Keratinocyte (primary cell): ENCODE measurements around the gene CYP27B1. TPM values are rescaled to one million over a fixed set of nuclear protein-coding genes. Genes with fewer than 3 reads are reported as not detected.

ENCODE experiments used
- DNase-seq: peaks from one replicate; pipeline ENCODE4 v3.0.0-alpha.2; 2011; ENCODE audit warnings: low read depth, missing footprints, low spot score
- FAIRE-seq: peaks from 2 replicates; lab custom pipeline; 2011; peaks lifted over from hg19 to GRCh38; lab: Jason Lieb, UNC
- H2AFZ ChIP-seq: 2 replicates; pipeline ENCODE4 v1.6.0; 2012; ENCODE audit warnings: low read length, control low read depth, inconsistent platforms; ENCODE audit not compliant: control insufficient read depth
- H3K27ac ChIP-seq: 2 replicates; pipeline ENCODE4 v1.5.1; 2011; ENCODE audit warnings: low read length; ENCODE audit not compliant: control insufficient read depth, insufficient read depth
- H3K27me3 ChIP-seq: 3 replicates; pipeline ENCODE4 v1.6.0; 2011; ENCODE audit warnings: low read length; ENCODE audit not compliant: control insufficient read depth, insufficient read depth; ENCODE audit errors: extremely low read depth
- H3K36me3 ChIP-seq, 2 experiments: 2 replicates in 1 of 2; 3 replicates in 1 of 2; pipeline ENCODE4 v1.5.1; 2011; ENCODE audit warnings: low read length in 2 of 2, mild to moderate bottlenecking in 1 of 2; ENCODE audit not compliant: control insufficient read depth in 2 of 2, insufficient read depth in 2 of 2; ENCODE audit errors: extremely low read depth in 1 of 2
- H3K4me1 ChIP-seq: 3 replicates; pipeline ENCODE4 v1.5.1; 2011; ENCODE audit warnings: low read length; ENCODE audit not compliant: control insufficient read depth, insufficient read depth; ENCODE audit errors: extremely low read depth
- H3K4me2 ChIP-seq: 3 replicates; pipeline ENCODE4 v1.6.0; 2011; ENCODE audit warnings: low read depth, low read length; ENCODE audit not compliant: control insufficient read depth, insufficient read depth; ENCODE audit errors: extremely low read depth
- H3K4me3 ChIP-seq, 3 experiments: fragments of 200-600 bp in 1 of 3; sonication (generic) in 1 of 3; 2 replicates in 2 of 3; 3 replicates in 1 of 3; pipeline ENCODE4 v1.5.1; 2011 to 2016; ENCODE audit warnings: low read length in 3 of 3, mild to moderate bottlenecking in 3 of 3, control low read depth in 2 of 3, inconsistent platforms in 1 of 3, low read depth in 1 of 3, mixed read lengths in 1 of 3, mixed run types in 1 of 3, moderate library complexity in 1 of 3; ENCODE audit not compliant: control insufficient read depth in 2 of 3, insufficient read depth in 2 of 3; ENCODE audit errors: extremely low read depth in 1 of 3
- H3K79me2 ChIP-seq: 2 replicates; pipeline ENCODE4 v1.6.0; 2012; ENCODE audit warnings: low read length; ENCODE audit not compliant: control insufficient read depth, insufficient read depth
- H3K9ac ChIP-seq: 3 replicates; pipeline ENCODE4 v1.6.0; 2011; ENCODE audit warnings: low read length; ENCODE audit not compliant: control insufficient read depth, insufficient read depth; ENCODE audit errors: extremely low read depth
- H3K9me1 ChIP-seq: 3 replicates; pipeline ENCODE4 v1.6.0; 2011; ENCODE audit warnings: low read length; ENCODE audit not compliant: control insufficient read depth, insufficient read depth; ENCODE audit errors: extremely low read depth
- H3K9me3 ChIP-seq: 2 replicates; pipeline ENCODE4 v1.5.1; 2012; ENCODE audit warnings: low read depth, low read length; ENCODE audit not compliant: control insufficient read depth
- H4K20me1 ChIP-seq: 3 replicates; pipeline ENCODE4 v1.6.0; 2011; ENCODE audit warnings: low read length; ENCODE audit not compliant: control insufficient read depth, insufficient read depth; ENCODE audit errors: extremely low read depth
- EZH2 ChIP-seq: IDR thresholded peaks from one replicate; pipeline ENCODE4 v1.6.1; 2012; ENCODE audit warnings: inconsistent platforms, mild to moderate bottlenecking, low read length, moderate library complexity
- dilution Hi-C: fragments of 300-500 bp; cut with MboI; formaldehyde crosslinking; loops from one replicate; pipeline ENCODE4 v1.7.0; 2020; ENCODE audit warnings: low sequenced_read_pairs; ENCODE audit not compliant: extremely low pct_ligation_motif_present
- polyA plus RNA-seq, 5 experiments: library from polyadenylated mRNA; depleted of rRNA in 3 of 5; stranded (reverse) in 3 of 5; stranded (forward) in 1 of 5; unstranded in 1 of 5; fragments of >200 nt; gene quantifications; 1 replicate in 1 of 5; 2 replicates in 3 of 5; 3 replicates in 1 of 5; pipeline versions ENCODE4 v1.2.1 to v1.2.3, GENCODE V29; 2011 to 2012; ENCODE audit warnings: missing spikeins in 2 of 5, low read depth in 1 of 5, low replicate concordance in 1 of 5
- TF ChIP-seq, protein P1 (sequence below), 3 experiments: IDR thresholded peaks in 1 of 3; conservative IDR thresholded peaks in 1 of 3; optimal IDR thresholded peaks in 1 of 3; 2 replicates in 2 of 3; 3 replicates in 1 of 3; pipeline versions ENCODE3 to v1.5.1; 2011; ENCODE audit warnings: low read length in 3 of 3, mild to moderate bottlenecking in 3 of 3, moderate library complexity in 2 of 3, control low read depth in 1 of 3, inconsistent platforms in 1 of 3; ENCODE audit not compliant: insufficient read depth in 2 of 3; ENCODE audit errors: extremely low read depth in 1 of 3

CYP27B1 gene
- polyA plus RNA-seq, 1 donor (not counting 4 experiments of a cell fraction or from before 2014, with no cell fraction given): 33.6 TPM

DNA sequence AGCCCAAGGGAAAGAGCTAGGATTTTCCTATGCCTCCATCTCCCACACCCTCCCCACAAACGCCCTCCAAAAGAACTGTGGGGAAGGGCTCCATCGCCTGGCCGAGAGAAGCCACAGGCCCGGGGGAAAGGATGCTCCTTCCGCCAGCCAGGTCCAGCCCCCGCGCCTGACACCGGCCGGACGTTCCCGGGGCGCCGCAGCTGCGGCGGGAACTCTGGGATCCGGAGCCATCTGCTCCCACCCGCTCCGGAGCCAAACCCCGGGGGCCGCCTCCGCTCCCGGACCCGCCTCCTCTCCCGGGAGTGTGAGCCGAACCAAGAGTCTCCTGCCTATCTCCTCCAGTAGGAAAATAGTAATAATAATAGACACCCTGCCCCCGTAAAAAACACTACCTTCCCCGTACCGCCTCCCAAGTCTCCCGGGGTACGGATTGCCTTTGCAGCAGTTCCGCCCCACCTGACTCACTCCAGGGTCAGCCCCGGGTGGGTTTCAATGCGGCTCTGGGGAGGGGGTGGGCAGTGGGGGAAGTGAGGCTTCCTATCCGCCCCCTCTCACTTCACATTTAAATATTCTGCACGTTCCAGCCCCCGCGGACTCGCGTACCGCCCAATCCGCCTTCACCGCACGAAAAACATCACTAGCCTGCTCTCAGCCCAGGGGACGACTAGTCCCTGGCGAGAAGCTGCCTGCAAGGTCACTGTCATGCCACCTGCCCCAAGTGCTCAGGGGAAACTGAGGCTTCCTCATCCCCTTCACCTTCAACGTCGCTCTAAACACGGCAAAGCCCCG, 30.7 kb downstream of the CYP27B1 start:
- Histone ChIP-seq H3K79me2 (no peaks in the 10 kb centered on the region), H3K27me3 (peaks cover 60% of the 10 kb centered on the region), H3K4me3 (peak overlapping the region in 2 of 3 experiments; percentile 34 to 47), H3K27ac (no peak overlapping the region), H2AFZ (no peak overlapping the region), H3K4me2 (peak overlapping the region; percentile 67), H3K9me1 (no peaks in the 10 kb centered on the region), H3K36me3 (no peaks in the 10 kb centered on the region), H3K9ac (peak overlapping the region; percentile 4), H3K9me3 (no peaks in the 10 kb centered on the region), H4K20me1 (no peaks in the 10 kb centered on the region), H3K4me1 (peaks cover 15% of the 10 kb centered on the region)
- dilution Hi-C loops: loop anchor here (25.0 kb wide), 1 partner anchor 149 kb away; the partner anchor contains the start of gene PIP4K2C
- FAIRE-seq (no peak), DNase-seq (no peak)
- TF ChIP-seq EZH2: no peak
- TF ChIP-seq, protein P1, sequence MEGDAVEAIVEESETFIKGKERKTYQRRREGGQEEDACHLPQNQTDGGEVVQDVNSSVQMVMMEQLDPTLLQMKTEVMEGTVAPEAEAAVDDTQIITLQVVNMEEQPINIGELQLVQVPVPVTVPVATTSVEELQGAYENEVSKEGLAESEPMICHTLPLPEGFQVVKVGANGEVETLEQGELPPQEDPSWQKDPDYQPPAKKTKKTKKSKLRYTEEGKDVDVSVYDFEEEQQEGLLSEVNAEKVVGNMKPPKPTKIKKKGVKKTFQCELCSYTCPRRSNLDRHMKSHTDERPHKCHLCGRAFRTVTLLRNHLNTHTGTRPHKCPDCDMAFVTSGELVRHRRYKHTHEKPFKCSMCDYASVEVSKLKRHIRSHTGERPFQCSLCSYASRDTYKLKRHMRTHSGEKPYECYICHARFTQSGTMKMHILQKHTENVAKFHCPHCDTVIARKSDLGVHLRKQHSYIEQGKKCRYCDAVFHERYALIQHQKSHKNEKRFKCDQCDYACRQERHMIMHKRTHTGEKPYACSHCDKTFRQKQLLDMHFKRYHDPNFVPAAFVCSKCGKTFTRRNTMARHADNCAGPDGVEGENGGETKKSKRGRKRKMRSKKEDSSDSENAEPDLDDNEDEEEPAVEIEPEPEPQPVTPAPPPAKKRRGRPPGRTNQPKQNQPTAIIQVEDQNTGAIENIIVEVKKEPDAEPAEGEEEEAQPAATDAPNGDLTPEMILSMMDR (optimal IDR thresholded peaks at IDR 0.05 in 1 of 3, IDR thresholded peaks at IDR 0.05 in 1 of 3, conservative IDR thresholded peaks at IDR 0.05 in 1 of 3; ENCODE audit: extremely low read depth in 1 of 3, insufficient read depth in 2 of 3, low read length in 3 of 3): peak in 2 of 3 experiments; percentile 22 to 49

DNA sequence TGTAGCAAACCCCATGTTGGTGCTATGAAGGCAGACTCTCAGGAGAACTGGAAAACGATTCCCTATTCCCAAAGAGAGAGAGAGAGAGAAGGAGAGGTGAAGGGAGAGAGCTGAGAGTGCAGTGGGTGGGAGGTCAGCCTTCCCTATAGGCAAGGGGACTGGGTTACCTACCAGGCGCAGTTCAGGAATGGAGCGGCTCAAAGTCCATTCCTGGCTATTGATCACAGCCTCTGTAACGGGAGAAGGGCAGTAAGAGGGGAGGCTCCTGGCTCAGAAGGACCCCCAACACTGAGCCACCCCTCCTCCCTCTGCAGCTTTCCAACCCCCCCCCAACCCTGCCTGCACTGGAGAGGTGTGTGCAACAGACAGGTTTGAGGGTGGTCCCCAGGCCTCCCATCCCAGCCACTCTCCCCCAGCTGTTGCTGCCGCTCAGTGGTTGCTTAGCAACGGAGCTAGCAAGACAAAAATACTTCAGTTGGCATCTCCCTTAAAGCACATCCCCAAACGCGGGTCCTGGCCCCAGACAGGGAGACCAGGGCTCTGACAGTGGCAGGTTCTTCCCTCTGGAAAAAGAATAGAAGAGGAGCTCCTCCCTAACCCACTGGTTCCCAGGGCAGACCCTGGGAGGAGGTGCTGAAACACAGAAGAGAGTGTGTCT, 31.6 kb downstream of the CYP27B1 start:
- no peaks in the 10 kb centered on the region for H3K9me3 ChIP-seq
- no peak overlapping the region for H3K4me3 ChIP-seq
- no peak overlapping the region for H3K9ac ChIP-seq
- peaks cover 54% of the 10 kb centered on the region for H3K27me3 ChIP-seq
- DNase-seq: no peak
- H2AFZ ChIP-seq: no peak overlapping the region
- H4K20me1 ChIP-seq: no peaks in the 10 kb centered on the region
- no peaks in the 10 kb centered on the region for H3K36me3 ChIP-seq
- no peak overlapping the region for H3K27ac ChIP-seq
- no peak for TF ChIP-seq EZH2
- TF ChIP-seq, protein P1 (optimal IDR thresholded peaks at IDR 0.05 in 1 of 3, IDR thresholded peaks at IDR 0.05 in 1 of 3, conservative IDR thresholded peaks at IDR 0.05 in 1 of 3; ENCODE audit: extremely low read depth in 1 of 3, insufficient read depth in 2 of 3, low read length in 3 of 3): no peak
- H3K79me2 ChIP-seq: no peaks in the 10 kb centered on the region
- dilution Hi-C loops: loop anchor here (25.0 kb wide), 1 partner anchor 148 kb away; the partner anchor contains the start of gene PIP4K2C
- no peaks in the 10 kb centered on the region for H3K9me1 ChIP-seq
- no peak for FAIRE-seq
- H3K4me2 ChIP-seq: no peak overlapping the region
- peaks cover 15% of the 10 kb centered on the region for H3K4me1 ChIP-seq
